Smooth muscle cell (in vitro differentiated cells): Measurements from ENCODE around the gene CDC42SE2. TPM values are rescaled to one million over a fixed set of nuclear protein-coding genes. Genes with fewer than 3 reads are reported as not detected.

Source experiments
- DNase-seq: peaks from one replicate; lab custom pipeline; 2025; ENCODE audit not compliant: unreplicated experiment; lab: John Stamatoyannopoulos, UW
- H2AFZ ChIP-seq: fragments of 200-600 bp; sonication (generic); 2 replicates; pipeline ENCODE4 v1.6.0; 2016; ENCODE audit warnings: antibody characterized with exemption, low read depth, mild to moderate bottlenecking
- H3F3A ChIP-seq: fragments of 200-600 bp; sonication (generic); 2 replicates; pipeline ENCODE4 v1.6.0; 2017; ENCODE audit warnings: antibody characterized with exemption, low read depth
- H3K27ac ChIP-seq: fragments of 200-600 bp; sonication (generic); 2 replicates; pipeline ENCODE4 v1.5.1; 2016; ENCODE audit warnings: low read depth, mild to moderate bottlenecking
- H3K27me3 ChIP-seq: fragments of 200-600 bp; sonication (generic); 2 replicates; pipeline ENCODE4 v1.6.1; 2016; ENCODE audit warnings: low read depth, mild to moderate bottlenecking
- H3K36me3 ChIP-seq: fragments of 200-600 bp; sonication (generic); 2 replicates; pipeline ENCODE4 v1.5.1; 2016; ENCODE audit warnings: low read depth
- H3K4me1 ChIP-seq: fragments of 200-600 bp; sonication (generic); 2 replicates; pipeline ENCODE4 v1.5.1; 2016; ENCODE audit warnings: low read depth
- H3K4me2 ChIP-seq: fragments of 200-600 bp; sonication (generic); 2 replicates; pipeline ENCODE4 v1.6.0; 2016; ENCODE audit warnings: mild to moderate bottlenecking
- H3K4me3 ChIP-seq: fragments of 200-600 bp; sonication (generic); 2 replicates; pipeline ENCODE4 v1.5.1; 2016; ENCODE audit warnings: mild to moderate bottlenecking
- H3K79me2 ChIP-seq: fragments of 200-600 bp; sonication (generic); 2 replicates; pipeline ENCODE4 v1.6.0; 2016; ENCODE audit warnings: low read depth, mild to moderate bottlenecking
- H3K9ac ChIP-seq: fragments of 200-600 bp; sonication (generic); 2 replicates; pipeline ENCODE4 v1.6.0; 2016; ENCODE audit warnings: low read depth
- H3K9me3 ChIP-seq: fragments of 200-600 bp; sonication (generic); replicated peaks from 2 replicates; pipeline ENCODE4 v1.5.1; 2016; ENCODE audit warnings: low read depth
- H4K20me1 ChIP-seq: fragments of 200-600 bp; sonication (generic); 2 replicates; pipeline ENCODE4 v1.6.0; 2016; ENCODE audit warnings: low read depth
- WGBS: methylation state at CpG from one replicate; pipeline ENCODE4 v1.1.7; 2016; ENCODE audit warnings: low lambda C conversion rate; 5-methylcytosine and 5-hydroxymethylcytosine counted together
- polyA plus RNA-seq: library from polyadenylated mRNA; unstranded; fragments of >200 nt; fragmentation: Nextera tagmentation; extraction: Ambion mirVana; gene quantifications from 2 replicates; pipeline ENCODE4 v1.2.1, GENCODE V29; 2016
- small RNA-seq: library from RNA; depleted of rRNA; stranded (forward); fragments of <200 nt; gene quantifications from one replicate; pipeline ENCODE3, GENCODE V24; 2014
- total RNA-seq: library from RNA; depleted of rRNA; stranded (reverse); fragments of >200 nt; gene quantifications from 2 replicates; pipeline ENCODE4 v1.2.3, GENCODE V29; 2014
- TF ChIP-seq, protein P1 (sequence below): fragments of 200-600 bp; sonication (generic); IDR thresholded peaks from 2 replicates; pipeline ENCODE4 v1.5.1; 2017; ENCODE audit warnings: borderline replicate concordance, mild to moderate bottlenecking, antibody characterized with exemption; ENCODE audit not compliant: insufficient read depth, poor library complexity, severe bottlenecking

The CDC42SE2 gene
- total and polyA plus RNA-seq, 2 experiments from 2014 or later = 12.6 to 24.0 TPM

DNA sequence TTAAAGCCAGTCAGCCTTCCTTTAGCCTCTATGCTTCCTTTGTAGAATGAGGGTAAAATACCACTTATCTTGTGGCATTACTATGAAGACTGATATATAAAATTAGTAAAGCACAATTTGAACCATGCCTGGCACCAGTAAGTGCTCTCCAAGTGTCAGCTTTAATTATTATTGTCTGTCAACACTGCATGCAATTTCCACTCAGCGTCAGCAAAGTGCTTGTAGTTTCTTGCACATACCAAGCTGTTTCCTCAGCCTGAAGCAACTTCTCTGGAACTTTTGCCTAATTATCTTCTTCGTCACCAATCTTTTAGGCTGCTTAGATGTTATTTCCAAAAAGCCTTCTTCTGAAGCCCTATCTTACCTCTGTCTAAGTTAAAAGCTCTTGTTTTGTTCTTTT is 177.3 kb downstream of the CDC42SE2 start:
- H4K20me1 ChIP-seq = no peaks in the 10 kb centered on the region
- no peaks in the 10 kb centered on the region for H3K9me3 ChIP-seq
- H3K4me1 ChIP-seq = no peaks in the 10 kb centered on the region
- no peak for DNase-seq
- H3K9ac ChIP-seq = no peak overlapping the region
- peaks cover 6% of the 10 kb centered on the region for H3K36me3 ChIP-seq
- WGBS = 71% methylated on average over 2 of the region's 2 CpGs
- no peak overlapping the region for H3K4me2 ChIP-seq
- H3K4me3 ChIP-seq = no peak overlapping the region
- no peaks in the 10 kb centered on the region for H3F3A ChIP-seq
- H3K79me2 ChIP-seq = no peaks in the 10 kb centered on the region
- H2AFZ ChIP-seq = no peak overlapping the region
- TF ChIP-seq, protein P1, sequence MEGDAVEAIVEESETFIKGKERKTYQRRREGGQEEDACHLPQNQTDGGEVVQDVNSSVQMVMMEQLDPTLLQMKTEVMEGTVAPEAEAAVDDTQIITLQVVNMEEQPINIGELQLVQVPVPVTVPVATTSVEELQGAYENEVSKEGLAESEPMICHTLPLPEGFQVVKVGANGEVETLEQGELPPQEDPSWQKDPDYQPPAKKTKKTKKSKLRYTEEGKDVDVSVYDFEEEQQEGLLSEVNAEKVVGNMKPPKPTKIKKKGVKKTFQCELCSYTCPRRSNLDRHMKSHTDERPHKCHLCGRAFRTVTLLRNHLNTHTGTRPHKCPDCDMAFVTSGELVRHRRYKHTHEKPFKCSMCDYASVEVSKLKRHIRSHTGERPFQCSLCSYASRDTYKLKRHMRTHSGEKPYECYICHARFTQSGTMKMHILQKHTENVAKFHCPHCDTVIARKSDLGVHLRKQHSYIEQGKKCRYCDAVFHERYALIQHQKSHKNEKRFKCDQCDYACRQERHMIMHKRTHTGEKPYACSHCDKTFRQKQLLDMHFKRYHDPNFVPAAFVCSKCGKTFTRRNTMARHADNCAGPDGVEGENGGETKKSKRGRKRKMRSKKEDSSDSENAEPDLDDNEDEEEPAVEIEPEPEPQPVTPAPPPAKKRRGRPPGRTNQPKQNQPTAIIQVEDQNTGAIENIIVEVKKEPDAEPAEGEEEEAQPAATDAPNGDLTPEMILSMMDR = no peak
- no peak overlapping the region for H3K27ac ChIP-seq
- H3K27me3 ChIP-seq = no peaks in the 10 kb centered on the region

Small RNA genes within 50 kb of the gene (small RNA-seq; reads per million reads assigned to genes)
- gene AC004777.1 (not detected), gene RF02271 (not detected)

Other genes with a start within 250 kb of the CDC42SE2 start
- gene HINT1, start 98.8 kb upstream of the CDC42SE2 start, total RNA-seq = 201 and 238 TPM in 2 replicates
- 293 and 319 TPM in 2 replicates for gene HINT1, start 98.8 kb upstream of the CDC42SE2 start, polyA plus RNA-seq
- gene LYRM7, start 93.1 kb upstream of the CDC42SE2 start, total RNA-seq = 6.7 and 52.2 TPM in 2 replicates
- gene LYRM7, start 93.1 kb upstream of the CDC42SE2 start, polyA plus RNA-seq = 11.5 and 12.9 TPM in 2 replicates